HG03575 (cell line): ENCODE data around the gene USP21.

Experiments used
- ATAC-seq: cut with Tn5 transposase; IDR thresholded peaks from one replicate; pipeline ENCODE4 v1.9.1; 2021; ENCODE audit not compliant: unreplicated experiment, insufficient number of reproducible peaks, low FRiP score; ENCODE audit errors: extremely low read depth

The USP21 gene

DNA sequence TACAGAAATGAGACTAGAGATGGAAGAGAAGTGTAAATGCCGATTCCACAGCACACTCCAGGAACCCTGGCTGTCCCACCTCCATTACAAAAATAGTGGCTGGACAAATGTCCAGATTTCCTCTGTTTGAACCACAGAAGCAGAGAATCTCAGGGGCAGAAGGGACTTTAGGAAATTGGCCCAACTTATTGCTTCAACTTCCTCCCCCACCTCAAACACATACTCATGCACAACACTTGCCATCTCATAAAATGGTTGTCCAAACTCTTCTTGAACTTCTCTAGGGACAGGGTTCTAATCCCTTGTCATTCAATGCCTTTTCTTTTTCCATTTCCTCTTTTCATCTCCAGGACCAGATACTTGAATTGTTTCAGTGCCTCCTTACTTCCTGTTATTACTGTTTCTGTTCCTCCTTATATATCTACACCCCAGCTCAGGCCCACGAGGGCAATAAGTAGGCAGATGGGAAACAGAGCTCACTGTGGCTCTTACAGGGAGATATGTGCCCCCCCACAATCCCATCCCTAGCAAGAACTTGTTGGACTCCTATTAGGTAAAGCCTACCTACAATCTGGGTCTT lies 26.5 kb downstream of the USP21 start:
- ATAC-seq = no peak

DNA sequence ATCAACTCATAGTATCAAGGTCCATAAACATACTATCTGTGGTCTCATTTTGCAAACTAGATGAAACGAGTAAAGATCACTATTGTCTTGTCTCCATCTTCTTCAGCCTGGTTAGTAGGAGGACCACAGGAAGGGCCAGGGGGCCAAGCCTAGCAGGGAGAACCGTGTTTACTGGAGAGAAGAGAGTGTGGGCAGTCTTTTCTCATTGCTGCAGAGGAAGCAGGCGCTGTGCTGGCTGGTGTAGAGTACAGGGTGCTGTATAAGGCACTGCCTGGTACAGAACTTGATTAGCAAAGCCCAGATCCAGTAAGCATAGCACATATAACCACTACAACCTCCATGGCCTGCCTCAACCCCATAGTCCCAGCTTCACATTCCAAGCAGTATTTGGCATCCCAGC lies 28.0 kb downstream of the USP21 start:
- ATAC-seq = no peak

DNA sequence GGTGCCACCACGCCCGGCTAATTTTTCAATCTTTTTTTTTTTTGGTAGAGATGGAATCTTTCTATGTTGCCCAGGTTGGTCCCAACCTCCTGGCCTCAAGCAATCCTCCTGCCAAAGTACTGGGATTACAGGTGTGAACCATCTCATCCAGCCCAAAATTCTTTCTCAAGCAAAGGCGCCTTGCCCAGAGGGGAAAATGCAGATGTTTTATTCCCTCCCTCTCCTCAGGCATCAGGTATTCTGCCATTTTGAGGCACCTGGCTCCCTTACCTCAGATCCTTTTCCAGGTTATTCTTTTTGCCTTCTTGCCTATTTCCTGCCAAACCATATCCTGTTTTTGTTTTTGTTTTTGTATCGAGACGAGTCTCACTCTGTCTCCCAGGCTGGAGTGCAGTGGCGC lies 29.1 kb downstream of the USP21 start:
- ATAC-seq = no peak

DNA sequence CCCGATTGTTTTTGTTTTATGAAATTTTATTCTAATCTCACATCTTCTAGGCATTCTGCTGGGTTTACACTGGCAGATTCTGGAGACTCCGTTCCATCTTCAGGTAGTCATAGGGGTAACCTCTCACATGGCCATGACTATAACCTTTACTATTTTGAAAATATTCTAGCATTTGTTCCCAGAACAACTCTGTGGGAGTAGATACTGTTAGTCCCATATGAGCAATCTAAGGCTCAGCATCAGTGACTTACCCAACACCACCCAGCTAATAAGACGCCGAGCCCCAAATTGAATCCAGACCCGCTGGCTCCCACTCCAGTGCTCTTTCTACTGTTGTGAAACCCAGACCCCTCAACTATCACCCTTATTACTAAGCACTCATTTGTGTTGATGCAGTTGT lies 29.7 kb downstream of the USP21 start:
- no peak for ATAC-seq

DNA sequence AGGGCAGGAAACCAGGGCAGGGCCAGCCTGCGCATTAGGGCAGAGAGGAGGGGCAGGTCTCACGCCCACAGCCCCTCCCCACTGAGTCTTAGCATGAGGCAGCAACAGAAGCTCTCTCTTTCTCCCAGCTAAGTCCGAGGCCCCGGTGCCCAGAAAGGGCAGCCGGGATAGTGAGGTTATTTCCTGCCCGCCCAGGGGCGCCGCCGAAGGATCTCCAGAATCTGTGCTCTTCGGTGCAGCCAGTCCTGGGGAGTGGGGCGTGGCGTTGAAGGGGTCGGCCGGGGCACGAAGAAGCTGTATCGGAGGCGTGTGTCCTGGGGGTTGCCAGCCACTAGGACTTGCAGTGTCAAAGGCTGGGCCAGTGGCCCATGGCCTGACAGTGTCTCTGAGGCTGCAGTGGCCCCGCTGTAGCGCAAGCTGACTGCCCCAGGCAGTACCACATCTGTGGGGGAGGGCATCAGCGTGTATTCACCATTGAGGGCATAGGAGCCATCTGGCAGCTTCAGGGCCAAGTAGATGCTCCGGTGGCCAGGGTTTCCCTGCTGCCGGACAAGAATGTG lies 31.7 kb downstream of the USP21 start:
- no peak for ATAC-seq

DNA sequence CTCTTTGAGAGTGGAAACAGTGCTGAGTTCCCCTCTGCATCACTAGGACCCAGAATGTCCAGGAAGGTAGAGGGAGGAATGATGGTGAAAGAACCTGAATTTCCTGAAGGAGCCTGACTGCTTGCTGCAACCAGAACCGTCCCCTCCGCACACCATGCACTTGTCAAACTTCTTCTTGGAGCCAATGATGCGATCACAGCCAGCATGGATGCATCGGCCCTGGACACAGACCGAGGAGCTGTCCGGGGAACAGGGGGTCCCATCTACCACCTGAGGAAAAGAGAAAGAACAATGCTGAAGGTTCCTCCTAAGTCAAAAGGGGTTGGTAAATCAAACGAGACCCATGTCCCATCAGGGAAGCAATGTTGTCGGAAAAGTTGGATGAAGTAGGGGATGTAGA lies 32.7 kb downstream of the USP21 start:
- no peak for ATAC-seq

DNA sequence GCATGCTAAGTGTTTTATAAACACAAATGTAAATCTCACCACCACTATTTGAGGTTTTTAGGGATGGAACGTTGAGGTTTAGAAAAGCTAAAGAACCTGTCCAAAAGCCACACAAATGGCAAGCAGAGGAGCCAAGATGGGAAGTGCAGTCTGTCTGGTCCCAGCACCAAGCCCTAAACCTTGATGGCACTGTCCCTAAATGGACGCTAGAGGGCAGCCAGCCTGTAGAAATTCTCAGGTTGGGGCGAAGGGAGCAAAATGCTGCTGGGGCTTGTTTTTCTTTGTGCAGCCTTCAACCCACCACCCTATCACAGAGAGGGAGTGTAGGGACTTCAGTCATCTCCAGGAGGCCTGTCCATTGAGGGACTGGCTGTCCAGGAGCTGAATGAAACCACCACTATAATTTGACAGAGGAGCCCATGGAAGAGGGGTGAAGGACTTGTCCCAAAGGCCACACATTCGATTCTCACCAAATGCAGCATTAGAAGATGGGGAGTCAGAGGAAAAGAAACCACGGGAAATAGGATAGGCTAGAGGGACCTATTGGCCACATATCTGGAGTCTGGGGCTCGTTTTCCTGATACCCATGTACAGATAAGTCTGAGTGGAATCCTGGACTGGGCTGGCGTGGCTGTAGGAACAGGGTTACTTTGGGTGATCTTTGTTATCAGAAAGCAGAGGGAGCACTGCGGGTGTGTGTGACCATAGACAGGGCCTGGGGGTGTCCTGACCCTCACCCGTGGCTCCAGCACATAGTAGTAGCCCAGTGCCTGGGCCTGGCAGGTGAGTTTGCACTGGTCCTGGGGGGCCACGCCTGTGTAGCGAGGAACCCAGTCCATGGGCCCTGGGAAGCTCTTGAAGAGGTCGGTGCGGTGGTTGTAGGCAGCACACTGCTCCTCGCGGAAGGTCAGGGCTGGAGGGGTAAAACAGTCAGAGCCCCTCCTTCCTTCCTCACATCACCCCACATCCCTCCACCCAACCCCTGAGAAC lies 33.5 kb downstream of the USP21 start:
- ATAC-seq = no peak

DNA sequence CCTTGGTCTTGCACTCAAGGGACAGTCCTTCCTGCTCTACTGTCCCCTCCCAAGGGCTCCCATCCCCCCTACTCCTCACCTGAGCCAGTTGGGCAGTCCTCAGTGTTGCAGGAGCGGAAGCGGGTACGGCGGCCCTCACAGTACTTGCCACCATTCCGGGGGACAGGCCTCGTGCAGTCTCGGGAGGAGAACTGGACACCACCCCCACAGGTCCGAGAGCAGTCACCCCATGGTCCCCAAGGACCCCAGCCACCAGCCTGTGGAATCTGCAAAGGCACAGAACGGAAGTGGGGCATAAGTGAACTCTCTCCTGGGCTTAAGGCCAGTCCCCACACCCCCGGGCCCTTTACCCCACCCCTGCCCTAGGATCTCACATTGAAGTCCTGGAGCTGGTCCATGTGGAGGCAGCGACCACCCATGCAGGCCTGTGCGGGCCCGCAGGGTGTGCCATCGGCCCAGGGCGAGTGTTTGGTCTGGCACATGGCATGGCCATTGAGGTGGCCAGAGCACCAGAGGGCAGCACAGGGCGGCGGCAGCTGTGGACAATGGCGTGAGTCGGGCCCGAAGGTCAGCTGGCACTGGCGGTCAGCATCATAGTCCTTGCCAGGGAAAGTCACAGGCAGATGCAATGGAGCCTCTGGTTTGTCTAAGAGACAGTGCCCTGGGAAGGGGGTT lies 34.4 kb downstream of the USP21 start:
- no peak for ATAC-seq

DNA sequence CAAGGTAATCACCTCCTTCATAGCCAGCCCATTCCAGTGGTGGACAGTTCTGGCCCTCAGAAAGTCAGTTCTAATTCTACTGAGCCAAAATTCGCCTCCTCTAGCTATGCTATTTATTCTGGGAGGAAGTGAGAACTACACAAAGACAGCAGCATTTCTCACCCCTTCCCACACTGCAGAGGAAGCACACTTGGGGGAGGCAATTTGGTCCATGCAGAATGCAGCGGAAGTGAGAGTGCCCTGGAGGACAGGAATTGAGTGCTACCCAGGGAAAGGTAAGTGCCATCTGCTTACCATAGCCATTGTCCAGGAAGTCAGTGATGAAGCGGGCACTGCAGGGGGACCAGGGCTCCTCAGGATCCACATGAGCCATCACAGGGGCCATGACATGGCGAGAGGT lies 35.9 kb downstream of the USP21 start:
- no peak for ATAC-seq

DNA sequence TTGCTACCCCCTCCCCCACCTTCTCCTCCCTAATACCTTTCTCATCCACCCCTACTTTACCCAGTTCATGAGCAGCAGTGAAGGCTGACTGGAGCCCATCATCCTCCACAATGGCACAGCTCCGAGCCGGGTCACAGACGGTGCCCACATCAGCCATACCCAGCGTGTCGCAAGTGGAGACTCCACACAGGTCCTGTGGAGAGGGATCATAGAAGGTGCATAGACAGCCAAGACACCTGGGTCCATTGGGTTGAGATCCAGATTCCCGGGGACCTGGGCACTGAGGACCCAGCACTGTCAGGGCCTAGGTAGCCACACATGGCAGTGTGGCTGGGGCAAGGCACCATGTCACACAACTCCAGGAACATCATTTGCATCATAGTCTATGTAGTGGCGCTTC lies 36.8 kb downstream of the USP21 start:
- no peak for ATAC-seq

DNA sequence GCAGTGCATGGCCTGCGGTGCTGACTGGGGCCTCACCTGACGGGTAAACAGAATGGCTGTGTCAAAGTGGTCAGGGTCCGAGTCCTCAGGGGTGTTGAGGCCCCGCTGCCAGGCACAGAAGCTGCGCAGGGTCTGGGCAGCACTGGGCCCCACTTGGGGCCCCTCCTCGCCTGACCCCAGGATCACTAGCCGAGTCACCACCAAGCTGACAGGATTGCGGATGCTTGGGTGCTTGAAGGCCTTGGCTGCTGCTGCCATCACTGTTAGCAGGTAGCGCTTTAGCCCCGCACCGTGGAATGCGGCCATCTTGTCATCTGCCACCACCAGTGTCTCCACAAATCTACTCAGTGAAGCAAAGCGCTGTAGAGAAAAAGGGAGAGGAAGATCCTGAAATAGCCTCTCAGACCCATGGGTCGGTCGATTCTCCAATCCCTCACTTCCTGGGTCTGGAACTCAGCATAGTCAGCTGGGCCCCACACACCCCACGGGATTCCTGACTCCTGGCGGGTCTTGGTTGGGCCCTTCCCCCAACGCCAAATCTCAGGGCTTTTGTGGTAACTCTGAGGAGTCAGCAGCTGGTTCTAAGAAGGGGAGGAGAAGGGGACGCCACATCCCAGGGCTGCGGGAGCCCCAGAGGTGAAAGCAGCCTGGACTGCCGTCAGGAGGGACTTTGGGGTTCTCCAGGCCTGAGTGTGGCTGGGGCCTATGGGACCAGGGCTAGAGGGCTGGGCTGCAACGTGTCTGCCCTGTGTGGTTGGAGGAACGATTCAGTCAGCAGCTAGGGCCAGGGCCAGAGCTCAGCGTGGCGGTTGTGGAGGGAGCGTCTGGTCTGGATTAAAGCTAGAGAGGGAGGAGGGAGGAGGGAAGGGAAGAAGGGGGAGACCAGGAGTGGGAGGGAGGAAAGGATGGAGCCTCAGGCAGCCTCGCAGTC lies 37.5 kb downstream of the USP21 start:
- ATAC-seq = no peak

DNA sequence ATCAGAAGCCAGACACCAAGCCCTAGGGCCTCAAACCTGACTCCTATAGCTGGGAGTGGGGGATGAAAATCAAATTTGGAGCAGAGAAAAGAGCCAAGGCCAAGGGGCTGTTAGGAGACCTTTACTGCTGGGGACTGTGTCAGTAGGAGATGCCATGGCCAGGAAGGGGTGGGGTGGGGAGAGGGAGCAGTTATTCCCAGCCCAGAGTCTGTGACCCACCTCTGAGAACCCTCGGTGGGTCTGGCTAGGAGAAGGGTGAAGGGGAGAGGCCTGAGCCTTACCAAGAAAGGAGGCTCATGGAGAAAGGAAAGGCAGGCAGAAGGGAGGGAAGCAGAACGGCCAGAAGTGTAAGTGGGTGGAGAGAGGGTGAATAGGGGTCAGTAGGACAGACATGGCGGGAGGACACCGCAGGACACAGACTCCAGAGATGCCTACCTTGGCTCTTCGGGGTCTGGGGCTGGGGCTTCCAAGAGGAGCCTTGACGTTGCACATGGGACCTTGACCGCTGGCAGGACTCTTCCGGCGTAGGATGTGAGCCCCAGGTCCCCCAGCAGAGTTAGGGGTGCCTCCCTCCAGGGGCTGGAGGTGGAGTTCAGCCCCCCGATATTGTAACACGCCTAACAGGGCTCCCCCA lies 38.4 kb downstream of the USP21 start:
- no peak for ATAC-seq

DNA sequence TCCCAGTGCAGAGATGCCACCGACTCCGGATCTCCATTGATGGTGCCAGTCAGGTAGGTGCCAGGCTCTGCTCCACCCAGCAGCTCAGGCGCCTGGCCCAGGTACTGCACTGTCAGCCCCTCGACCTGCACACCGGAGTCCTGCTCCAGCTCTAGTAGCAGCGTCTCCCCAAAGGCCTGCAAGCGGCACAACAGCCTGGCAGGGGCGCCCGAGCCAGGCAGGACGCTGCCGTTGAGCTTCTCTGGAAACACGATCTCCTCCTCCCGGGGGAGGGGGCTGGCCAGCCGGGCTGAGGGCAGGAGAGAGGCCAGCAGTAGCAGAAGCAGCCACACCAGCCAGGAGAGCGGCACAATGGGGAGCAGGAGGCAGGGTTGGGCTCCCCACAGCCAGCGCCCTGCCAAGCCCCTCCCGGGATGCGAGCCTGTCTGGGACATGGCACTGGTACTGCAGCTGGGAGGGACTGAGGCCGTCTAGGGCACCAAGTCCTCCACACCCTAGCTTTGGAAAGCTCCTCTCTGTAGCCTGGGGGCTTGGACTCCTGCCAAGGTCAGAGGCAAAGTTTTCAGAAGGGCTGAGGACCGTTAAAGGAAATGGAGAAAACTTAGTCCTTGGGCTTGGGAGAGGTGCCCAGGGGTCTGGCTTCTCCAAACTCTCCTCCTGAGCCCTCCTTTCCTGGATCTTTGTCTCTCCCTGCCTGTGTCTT lies 39.0 kb downstream of the USP21 start:
- no peak for ATAC-seq

DNA sequence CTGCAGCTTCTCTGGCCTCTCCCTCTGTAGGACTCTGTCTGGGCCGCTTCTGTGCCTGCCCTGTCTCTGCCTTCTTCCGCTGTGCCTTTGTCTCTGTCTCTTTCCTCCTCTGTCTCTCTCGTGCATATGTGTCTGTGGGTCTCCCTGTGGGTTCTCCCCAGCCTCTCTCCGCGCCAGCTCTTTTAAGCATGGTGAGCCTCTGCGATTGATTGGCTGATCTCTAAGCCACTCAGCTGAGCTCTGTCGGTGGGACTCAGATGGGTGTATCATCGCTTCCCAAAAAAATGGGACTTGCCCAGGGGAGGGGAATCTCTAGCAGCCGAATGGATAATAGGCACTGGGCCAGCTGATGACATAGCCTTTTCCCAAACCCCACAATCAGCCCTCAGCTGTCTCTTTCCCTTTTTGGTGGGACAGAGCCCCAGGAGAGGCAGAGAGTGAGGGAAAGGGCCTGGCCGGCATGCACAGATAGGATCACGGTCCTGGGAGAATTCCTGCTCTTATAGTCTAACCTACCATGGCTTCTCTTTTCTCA lies 39.7 kb downstream of the USP21 start, which contains the start of gene ADAMTS4:
Gene ADAMTS4 (minus strand): TSS at position 158 of the 535 bp plus-strand sequence. CDS start 427 bp downstream, outside the sequence.
- ATAC-seq = no peak

DNA sequence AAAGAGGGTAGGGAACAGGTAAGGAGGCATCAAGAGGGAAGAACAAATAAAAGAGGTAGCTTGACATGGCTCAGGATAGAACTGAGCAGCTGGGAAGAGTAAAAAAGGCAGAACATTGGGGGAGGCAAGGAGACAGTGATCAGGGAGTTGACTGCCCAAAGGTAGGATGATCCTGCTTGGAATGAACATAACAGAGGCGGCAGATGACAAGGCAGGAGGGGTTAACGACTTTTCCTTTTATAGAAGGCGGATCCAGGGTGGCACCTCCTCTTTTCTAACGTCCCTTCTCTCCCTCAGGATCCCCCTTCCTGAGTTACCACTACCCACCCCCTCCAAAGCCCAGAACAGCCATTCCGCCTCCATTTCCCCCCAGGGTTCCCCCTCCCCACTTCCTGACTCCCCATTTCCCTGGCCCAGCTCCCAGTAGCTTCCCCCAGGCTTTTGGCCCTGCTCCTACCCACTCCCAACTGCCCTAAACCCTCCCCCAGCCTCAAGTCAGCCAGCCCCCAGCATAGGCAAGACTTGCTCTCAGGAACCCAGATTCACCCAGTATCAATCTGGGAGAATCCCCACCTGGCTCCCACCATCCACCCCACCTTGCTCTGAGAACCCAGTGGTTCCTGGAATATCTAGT lies 40.3 kb downstream of the USP21 start:
- ATAC-seq = no peak

DNA sequence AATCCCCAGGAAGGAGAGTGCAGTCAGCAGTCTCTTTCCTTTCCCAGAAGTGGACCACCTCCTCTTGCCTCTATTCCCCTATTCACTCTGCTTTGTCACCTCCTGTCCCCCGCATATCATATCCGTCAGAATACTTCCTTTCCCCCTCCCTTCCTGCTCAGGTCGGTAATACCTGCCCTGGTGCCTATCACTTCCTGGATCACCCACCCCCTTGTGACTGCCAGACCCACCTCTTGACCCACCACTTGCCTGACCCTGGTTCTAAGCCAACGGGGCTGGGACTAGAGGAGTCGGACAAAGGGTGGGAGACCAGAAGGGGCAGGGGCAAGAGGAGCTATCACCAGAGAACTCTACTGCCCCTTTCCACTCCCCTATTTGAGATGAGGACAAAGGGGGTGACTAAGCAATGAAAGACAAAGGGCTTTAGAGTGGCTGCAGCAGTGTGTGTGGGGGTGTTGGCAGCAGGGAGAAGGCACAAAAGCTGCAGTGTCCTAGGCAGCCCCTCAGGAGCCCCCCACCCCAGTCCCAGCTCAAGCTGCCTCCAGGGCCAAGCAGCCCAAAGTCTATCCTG lies 41.2 kb downstream of the USP21 start:
- no peak for ATAC-seq
